PC-3 (cell line): ENCODE measurements around the gene MSI2. TPM values are rescaled to one million over a fixed set of nuclear protein-coding genes. Genes with fewer than 3 reads are reported as not detected.

Source experiments
- ATAC-seq: fragments of 200-7000 bp; cut with Tn5 transposase; 2 replicates; pipeline ENCODE4 v1.9.1; 2020; ENCODE audit warnings: mild to moderate bottlenecking, moderate library complexity
- BruUV-seq: library from RNA; stranded (reverse); fragments of 400-500 nt; replicated peaks from 2 replicates; lab custom pipeline; 2021; lab: Mats Ljungman, UMichigan
- CTCF ChIA-PET: fragments of 300-600 bp; sonication (Branson Sonifier 250); formaldehyde crosslinking; loops from one replicate; lab custom pipeline; 2022; ENCODE audit warnings: antibody characterized with exemption; lab: Charles Lee
- POLR2A ChIA-PET: fragments of 300-600 bp; sonication (Branson Sonifier 250); formaldehyde crosslinking; loops from one replicate; lab custom pipeline; 2022; ENCODE audit warnings: antibody characterized with exemption; ENCODE audit not compliant: unreplicated experiment; lab: Charles Lee
- DNase-seq: peaks from one replicate; pipeline ENCODE4 v3.0.0-alpha.2; 2015
- H2AFZ ChIP-seq: fragments of 300-600 bp; sonication (generic); 2 replicates; pipeline ENCODE4 v1.6.0; 2016; ENCODE audit warnings: antibody characterized with exemption, low read length
- H3F3A ChIP-seq: fragments of 300-600 bp; sonication (generic); one replicate; pipeline ENCODE4 v1.6.0; 2017; ENCODE audit warnings: antibody characterized with exemption, low read length, control low read depth, mild to moderate bottlenecking; ENCODE audit not compliant: unreplicated experiment
- H3K27ac ChIP-seq: fragments of 300-600 bp; sonication (generic); 2 replicates; pipeline ENCODE4 v1.5.1; 2016; ENCODE audit warnings: mild to moderate bottlenecking, low read length
- H3K27me3 ChIP-seq: fragments of 300-600 bp; sonication (generic); 2 replicates; pipeline ENCODE4 v1.6.1; 2016; ENCODE audit warnings: low read length, mixed read lengths
- H3K36me3 ChIP-seq: fragments of 300-600 bp; sonication (generic); 2 replicates; pipeline ENCODE4 v1.6.1; 2016; ENCODE audit warnings: low read depth, mixed run types, low read length, mixed read lengths
- H3K4me1 ChIP-seq: fragments of 300-600 bp; sonication (generic); 2 replicates; pipeline ENCODE4 v1.5.1; 2016; ENCODE audit warnings: low read length; ENCODE audit not compliant: insufficient read depth
- H3K4me2 ChIP-seq: fragments of 300-600 bp; sonication (generic); 2 replicates; pipeline ENCODE4 v1.6.0; 2016; ENCODE audit warnings: low read length
- H3K4me3 ChIP-seq: fragments of 300-600 bp; sonication (generic); 2 replicates; pipeline ENCODE4 v1.5.1; 2016; ENCODE audit warnings: mild to moderate bottlenecking, low read length, mixed read lengths
- H3K79me2 ChIP-seq: fragments of 300-600 bp; sonication (generic); 2 replicates; pipeline ENCODE4 v1.6.1; 2017; ENCODE audit warnings: low read length, mixed read lengths
- H3K9ac ChIP-seq: fragments of 300-600 bp; sonication (generic); 2 replicates; pipeline ENCODE4 v1.6.0; 2016; ENCODE audit warnings: mild to moderate bottlenecking, low read length
- H3K9me2 ChIP-seq: fragments of 300-600 bp; sonication (generic); replicated peaks from 2 replicates; pipeline ENCODE4 v1.6.1; 2016; ENCODE audit warnings: mixed run types, low read length, mixed read lengths
- H3K9me3 ChIP-seq: fragments of 300-600 bp; sonication (generic); 2 replicates; pipeline ENCODE4 v1.6.1; 2016; ENCODE audit warnings: low read length, mixed read lengths
- H4K20me1 ChIP-seq: fragments of 300-600 bp; sonication (generic); 2 replicates; pipeline ENCODE4 v1.6.1; 2016; ENCODE audit warnings: low read length, mixed read lengths
- EZH2 ChIP-seq: fragments of 300-600 bp; sonication (generic); IDR thresholded peaks from one replicate; pipeline ENCODE4 v1.6.1; 2017; ENCODE audit warnings: antibody characterized with exemption, mild to moderate bottlenecking, low read length; ENCODE audit not compliant: unreplicated experiment
- EZH2phosphoT487 ChIP-seq: fragments of 300-600 bp; sonication (generic); IDR thresholded peaks from 2 replicates; pipeline ENCODE4 v1.6.1; 2018; ENCODE audit warnings: mild to moderate bottlenecking, antibody characterized with exemption, low read length, borderline replicate concordance
- intact Hi-C: fragments of 100-400 bp; cut with micrococcal nuclease; formaldehyde crosslinking; loops from 2 replicates; pipeline ENCODE4 v1.9.0; 2023
- total RNA-seq: library from RNA; depleted of rRNA; stranded (reverse); fragments of >200 nt; gene quantifications from 2 replicates; pipeline ENCODE4 v1.2.3, GENCODE V29; 2014
- TF ChIP-seq, protein P1 (sequence below): fragments of 300-600 bp; sonication (generic); conservative IDR thresholded peaks from 2 replicates; pipeline ENCODE4 v1.5.1; 2017; ENCODE audit warnings: antibody characterized with exemption, low read depth, mild to moderate bottlenecking, low read length

MSI2 gene
- total RNA-seq, 1 experiment from 2014 or later = 54.7 TPM

DNA sequence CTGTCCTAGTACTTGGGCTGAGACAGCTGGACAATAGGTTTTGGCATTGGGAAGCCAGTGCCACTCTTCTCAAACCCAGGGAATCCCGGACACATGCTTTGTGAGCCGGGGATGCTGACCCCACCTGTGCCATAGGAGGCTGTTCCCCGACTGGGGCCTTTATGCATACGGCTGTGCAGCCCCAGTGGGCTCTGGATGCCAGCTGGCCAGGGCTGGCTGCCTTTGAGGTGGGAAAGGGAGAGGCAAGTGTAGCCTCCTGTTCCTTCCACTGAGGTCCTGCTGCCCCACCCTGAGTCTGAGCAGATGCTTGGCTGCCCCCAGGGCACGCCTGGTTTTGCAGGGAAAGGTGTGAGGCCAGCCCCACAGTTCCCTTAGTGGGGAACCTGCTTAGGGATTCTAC, 383.1 kb downstream of the MSI2 start:
- DNase-seq (no peak), ATAC-seq (no peak)
- no peaks in the 10 kb centered on the region for H3K79me2 ChIP-seq
- H3K9ac ChIP-seq = no peak overlapping the region
- no peak overlapping the region for H3K4me2 ChIP-seq
- H2AFZ ChIP-seq = no peak overlapping the region
- H3F3A ChIP-seq = no peaks in the 10 kb centered on the region
- no peaks in the 10 kb centered on the region for H3K27me3 ChIP-seq
- no peaks in the 10 kb centered on the region for H3K9me2 ChIP-seq
- H4K20me1 ChIP-seq = no peaks in the 10 kb centered on the region
- ChIA-PET CTCF (no interaction called here), POLR2A (no interaction called here)
- TF ChIP-seq, protein P1, sequence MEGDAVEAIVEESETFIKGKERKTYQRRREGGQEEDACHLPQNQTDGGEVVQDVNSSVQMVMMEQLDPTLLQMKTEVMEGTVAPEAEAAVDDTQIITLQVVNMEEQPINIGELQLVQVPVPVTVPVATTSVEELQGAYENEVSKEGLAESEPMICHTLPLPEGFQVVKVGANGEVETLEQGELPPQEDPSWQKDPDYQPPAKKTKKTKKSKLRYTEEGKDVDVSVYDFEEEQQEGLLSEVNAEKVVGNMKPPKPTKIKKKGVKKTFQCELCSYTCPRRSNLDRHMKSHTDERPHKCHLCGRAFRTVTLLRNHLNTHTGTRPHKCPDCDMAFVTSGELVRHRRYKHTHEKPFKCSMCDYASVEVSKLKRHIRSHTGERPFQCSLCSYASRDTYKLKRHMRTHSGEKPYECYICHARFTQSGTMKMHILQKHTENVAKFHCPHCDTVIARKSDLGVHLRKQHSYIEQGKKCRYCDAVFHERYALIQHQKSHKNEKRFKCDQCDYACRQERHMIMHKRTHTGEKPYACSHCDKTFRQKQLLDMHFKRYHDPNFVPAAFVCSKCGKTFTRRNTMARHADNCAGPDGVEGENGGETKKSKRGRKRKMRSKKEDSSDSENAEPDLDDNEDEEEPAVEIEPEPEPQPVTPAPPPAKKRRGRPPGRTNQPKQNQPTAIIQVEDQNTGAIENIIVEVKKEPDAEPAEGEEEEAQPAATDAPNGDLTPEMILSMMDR = no peak
- TF ChIP-seq EZH2phosphoT487 = no peak
- no peak for TF ChIP-seq EZH2
- H3K9me3 ChIP-seq = no peaks in the 10 kb centered on the region
- no peak overlapping the region for H3K4me3 ChIP-seq
- intact Hi-C loops = no loop called here
- no TSS peak for BruUV-seq
- H3K4me1 ChIP-seq = peaks cover 4% of the 10 kb centered on the region
- H3K27ac ChIP-seq = no peak overlapping the region
- no peaks in the 10 kb centered on the region for H3K36me3 ChIP-seq

DNA sequence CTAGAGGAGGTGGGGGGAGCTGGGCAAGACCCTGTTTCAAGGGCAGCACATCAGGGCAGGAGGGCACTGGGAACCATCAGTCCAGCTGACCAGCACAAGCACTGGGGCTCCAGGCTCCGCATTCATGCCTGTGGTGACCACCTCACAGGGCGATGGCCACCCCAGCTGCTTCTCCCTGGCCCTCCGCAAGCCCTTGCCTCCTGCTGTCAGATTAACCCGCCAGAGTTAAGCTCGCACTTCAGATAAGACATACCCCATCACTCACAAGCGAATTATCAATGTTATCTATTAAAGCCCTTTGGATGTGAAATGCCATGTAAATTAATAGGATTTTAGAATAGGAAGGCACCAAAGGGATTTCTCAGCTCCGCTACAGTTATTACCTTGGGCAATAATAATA, 383.8 kb downstream of the MSI2 start:
- DNase-seq (no peak), ATAC-seq (no peak)
- TF ChIP-seq EZH2phosphoT487 = no peak
- TF ChIP-seq EZH2 = no peak
- TF ChIP-seq, protein P1 = no peak
- H3K9ac ChIP-seq = no peak overlapping the region
- no peak overlapping the region for H3K27ac ChIP-seq
- no peaks in the 10 kb centered on the region for H3K79me2 ChIP-seq
- no peaks in the 10 kb centered on the region for H4K20me1 ChIP-seq
- no peaks in the 10 kb centered on the region for H3K36me3 ChIP-seq
- no peaks in the 10 kb centered on the region for H3K27me3 ChIP-seq
- H3K9me2 ChIP-seq = no peaks in the 10 kb centered on the region
- H3K4me2 ChIP-seq = no peak overlapping the region
- intact Hi-C loops = no loop called here
- CTCF ChIA-PET = no interaction called here
- no peak overlapping the region for H2AFZ ChIP-seq
- POLR2A ChIA-PET = no interaction called here
- no peaks in the 10 kb centered on the region for H3K9me3 ChIP-seq
- no peak overlapping the region for H3K4me3 ChIP-seq
- H3F3A ChIP-seq = no peaks in the 10 kb centered on the region
- BruUV-seq = no TSS peak
- H3K4me1 ChIP-seq = peaks cover 4% of the 10 kb centered on the region

DNA sequence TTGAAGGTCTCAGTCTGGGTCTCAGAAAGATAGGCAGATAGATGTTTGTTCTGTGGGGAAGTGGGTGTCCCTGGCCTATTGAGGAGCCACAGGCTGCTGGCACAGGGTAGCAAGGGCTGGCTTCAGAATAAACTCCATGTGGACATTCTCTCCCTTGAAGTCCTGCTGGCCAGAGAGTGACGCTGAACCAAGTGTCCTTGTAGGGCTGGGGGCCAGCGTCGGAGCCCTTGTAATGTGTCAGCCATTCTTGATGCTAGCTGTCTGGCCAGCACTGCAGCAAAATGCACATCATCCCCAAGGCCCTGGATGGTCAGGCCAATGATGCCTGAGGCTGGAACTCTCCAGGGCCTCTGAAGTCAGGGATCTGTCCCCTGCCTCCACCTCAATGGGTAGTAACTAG, 385.4 kb downstream of the MSI2 start:
- Histone ChIP-seq H2AFZ (no peak overlapping the region), H3K9me2 (no peaks in the 10 kb centered on the region), H3K9me3 (no peaks in the 10 kb centered on the region), H3K27ac (no peak overlapping the region), H3K27me3 (no peaks in the 10 kb centered on the region), H3K4me1 (peaks cover 4% of the 10 kb centered on the region), H3K9ac (no peak overlapping the region), H4K20me1 (no peaks in the 10 kb centered on the region), H3K79me2 (no peaks in the 10 kb centered on the region), H3K4me3 (no peak overlapping the region), H3K4me2 (no peak overlapping the region), H3K36me3 (no peaks in the 10 kb centered on the region), H3F3A (no peaks in the 10 kb centered on the region)
- DNase-seq = no peak
- TF ChIP-seq EZH2phosphoT487 (no peak), EZH2 (no peak)
- intact Hi-C loops = no loop called here
- no TSS peak for BruUV-seq
- ATAC-seq = no peak
- ChIA-PET CTCF (interaction anchor here (0.7 kb wide), 1 partner anchor 25 kb away, joined by 3 read pairs; no protein-coding TSS in a partner anchor), POLR2A (no interaction called here)
